Glomerular endothelial cell (primary cell): ENCODE results near the gene CAMK1D. TPM values are rescaled to one million over a fixed set of nuclear protein-coding genes. Genes with fewer than 3 reads are reported as not detected.
"Not testable (repeated sequence)": the region's sequence is repeated elsewhere in the genome, so short reads cannot be mapped to it uniquely, and the experiment has no call there.

Source experiments
- DNase-seq: peaks from one replicate; pipeline ENCODE4 v3.0.0-alpha.2; 2011; ENCODE audit warnings: low read depth, low spot score; ENCODE audit errors: extremely low read depth
- total RNA-seq: library from RNA; depleted of rRNA; stranded (reverse); fragments of >200 nt; gene quantifications from 2 replicates; pipeline ENCODE4 v1.2.3, GENCODE V29; 2015

The CAMK1D gene
- total RNA-seq, 1 donor from 2014 or later = 2.0 TPM

DNA sequence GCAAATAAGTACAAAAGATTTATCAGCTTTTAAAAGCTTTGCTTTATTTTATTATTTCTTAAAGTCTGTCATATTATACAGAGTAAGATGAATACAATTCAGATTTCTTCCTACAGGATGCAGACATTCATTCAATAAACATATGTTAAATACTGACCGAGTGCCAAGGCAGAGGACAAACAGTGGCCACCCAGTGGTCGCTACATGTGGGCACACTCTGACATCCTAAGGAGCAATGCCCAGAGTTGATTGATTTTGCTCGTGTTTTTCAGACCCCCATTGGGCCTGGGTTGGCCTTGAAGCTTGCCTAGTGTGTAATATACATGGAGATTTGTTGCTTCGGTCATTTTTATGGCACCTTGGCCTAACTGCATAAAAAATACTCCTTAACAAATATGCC, 451.0 kb downstream of the CAMK1D start:
- DNase-seq = no peak

DNA sequence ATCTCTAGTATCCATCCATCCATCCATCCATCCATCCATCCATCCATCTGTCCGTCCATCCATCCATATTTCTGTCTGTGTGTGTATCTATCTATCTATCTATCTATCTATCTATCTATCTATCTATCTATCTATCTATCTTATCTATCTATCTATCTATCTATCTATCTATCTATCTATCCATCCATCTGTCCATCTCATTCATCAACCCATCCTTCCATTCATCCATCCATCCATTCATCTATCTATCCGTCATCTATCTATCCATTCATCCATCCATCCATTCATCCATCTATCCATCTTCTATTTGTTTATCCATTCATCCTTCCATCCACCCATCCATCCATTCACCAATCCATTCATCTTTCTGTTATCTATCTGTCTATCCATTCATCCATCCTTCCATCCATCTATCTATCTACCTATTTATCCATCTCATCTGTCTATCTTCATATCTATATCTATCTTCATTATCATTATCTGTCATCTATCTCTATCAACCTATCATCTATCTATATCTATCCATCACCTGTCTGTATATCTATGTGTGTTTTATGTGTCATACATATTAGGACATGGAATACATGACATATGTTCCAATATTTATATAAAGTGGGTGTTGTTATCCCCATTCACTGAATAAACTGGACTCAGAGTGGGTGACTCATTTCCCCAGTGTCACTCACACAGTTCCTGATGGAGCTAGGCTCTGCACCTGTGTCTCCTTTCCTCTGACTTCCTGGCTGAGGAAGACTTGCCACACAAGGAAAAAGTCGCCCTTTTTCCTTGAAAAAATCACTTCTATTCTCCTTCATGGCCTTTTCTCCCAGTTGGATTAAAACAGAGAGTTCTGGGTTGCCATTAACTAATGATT, 452.1 kb downstream of the CAMK1D start:
- peak; percentile 3 for DNase-seq

DNA sequence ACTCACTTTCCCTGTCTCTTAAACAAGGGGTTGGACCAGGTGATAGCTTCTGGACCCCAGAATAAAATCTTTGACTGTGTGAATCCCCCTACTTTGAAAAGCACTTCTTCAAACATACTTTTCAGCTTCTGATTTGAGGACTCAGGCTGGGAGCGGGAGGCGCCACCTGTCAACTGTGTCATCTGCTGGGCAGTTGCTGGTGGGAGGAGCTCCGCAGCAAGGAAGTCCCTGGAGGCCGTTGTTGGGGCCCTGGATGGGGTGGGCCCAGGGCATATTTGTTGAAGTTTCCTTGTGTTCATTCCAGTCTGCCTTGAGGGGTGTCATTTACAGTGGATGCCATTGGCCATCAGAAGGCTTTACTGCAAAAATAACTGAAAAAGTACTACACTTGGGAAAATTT, 454.4 kb downstream of the CAMK1D start:
- no peak for DNase-seq

DNA sequence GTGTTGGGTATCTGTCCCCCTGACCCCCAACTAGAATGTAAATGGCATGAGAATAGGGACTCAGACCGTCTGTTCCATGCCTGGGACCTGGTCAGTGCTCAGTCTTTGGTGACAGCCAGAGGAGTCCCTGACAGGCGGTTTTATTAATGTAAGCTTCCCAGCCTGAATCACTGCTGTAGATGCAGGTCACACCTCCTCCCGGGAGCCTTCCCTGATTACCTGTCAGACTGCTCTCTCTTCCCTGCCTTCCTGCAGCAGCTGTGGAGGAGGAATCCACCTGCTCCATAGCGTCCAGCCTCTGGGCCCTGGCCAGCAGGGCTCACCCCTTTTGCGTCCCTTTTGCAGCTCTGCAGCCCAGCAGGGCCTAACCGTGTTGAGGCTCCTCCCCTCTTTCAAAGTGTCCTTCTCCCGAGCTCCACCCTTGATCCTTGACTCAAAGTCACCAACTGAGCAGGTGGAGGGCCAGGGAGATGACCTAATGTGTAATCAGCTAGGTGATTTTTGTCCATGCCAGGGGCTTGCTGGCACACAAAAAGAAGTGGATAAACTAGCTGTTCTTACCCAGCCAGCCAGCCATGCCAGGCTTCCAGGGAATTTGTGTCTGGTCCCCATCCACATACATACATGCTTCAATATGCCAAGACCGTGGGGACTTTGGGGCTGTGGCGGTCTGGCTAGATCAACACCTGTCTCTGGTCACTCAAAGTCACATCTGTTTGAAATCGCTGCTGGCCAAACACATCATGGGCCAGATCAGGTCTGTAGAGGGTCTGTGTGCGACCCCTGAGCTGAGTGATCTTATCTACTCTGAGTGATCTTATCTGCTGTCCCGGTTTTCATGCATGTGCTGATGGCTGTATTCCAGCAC, 457.1 kb downstream of the CAMK1D start:
- no peak for DNase-seq

DNA sequence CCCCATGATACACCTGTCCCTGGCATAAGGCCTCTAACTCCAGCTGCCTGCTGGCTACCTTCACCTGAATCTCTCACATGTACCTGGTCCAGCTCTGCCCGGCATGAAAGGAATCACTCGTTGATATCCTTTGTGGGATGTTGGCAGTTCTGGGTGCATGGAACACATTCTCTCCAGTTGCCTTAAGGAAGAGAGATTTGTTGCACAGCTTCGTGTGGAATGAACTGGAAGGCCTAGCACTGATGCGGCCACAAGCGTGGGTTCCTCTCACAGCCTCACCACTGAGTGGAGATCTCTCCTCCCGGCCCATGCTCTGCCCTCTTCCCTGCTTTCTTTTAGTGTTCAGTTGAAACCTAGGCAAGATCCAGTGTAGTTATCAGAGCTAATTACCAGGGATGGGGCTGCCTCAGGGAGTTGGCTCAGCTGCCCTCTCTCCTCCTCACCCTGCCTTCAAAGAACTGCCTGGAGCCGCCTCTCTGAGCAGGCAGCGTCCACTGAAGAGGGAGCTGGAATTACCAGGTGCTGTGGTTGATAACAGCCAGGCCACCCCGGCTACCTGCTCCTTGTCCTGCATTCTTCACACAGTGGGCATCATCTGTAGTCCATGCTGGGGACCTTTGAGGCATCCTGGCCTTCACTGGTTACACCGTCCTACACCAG, 457.9 kb downstream of the CAMK1D start:
- DNase-seq = no peak

DNA sequence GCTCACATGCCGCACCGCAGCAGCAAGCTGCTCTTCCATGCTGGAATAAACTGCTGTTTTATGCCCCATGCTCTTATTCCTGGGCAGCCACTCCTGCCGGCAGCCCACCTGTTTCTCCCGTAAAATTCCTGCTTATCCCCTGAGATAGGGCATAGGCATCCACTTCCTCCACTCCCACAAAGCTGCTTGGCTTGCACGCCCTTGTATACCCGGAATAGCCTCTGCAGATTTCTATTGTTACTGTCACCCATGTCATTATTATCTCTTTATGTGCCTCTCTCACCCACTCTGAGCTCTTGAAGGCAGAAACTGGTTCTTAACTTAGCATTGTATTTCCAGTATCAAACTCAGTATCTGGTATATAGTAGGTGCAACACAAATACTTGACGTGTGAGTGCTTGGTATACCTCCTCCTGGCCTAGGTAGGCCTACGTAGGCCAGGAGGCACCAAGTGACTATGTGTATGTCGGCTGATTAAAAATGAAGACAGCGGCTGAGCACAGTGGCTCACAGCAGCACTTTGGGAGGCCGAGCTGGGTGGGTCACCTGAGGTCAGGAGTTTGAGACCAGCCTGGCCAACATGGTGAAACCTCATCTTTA, 458.8 kb downstream of the CAMK1D start:
- no peak for DNase-seq

DNA sequence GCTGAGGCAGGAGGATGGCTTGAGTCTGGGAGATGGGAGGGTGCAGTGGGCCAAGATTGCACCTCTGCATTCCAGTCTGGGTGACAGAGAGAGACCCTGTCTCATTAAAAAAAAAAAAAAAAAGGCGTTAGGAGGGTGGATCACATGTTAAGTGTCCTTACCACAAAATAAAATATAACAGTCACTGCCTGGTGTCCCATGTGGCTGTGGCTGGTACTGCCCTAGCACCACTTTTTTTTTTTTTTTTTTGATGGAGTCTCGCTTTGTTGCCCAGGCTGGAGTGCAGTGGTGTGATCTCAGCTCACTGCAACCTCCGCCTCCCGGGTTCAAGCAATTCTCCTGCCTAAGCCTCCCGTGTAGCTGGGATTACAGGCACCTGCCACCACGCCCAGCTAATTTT, 460.7 kb downstream of the CAMK1D start:
- not testable (repeated sequence) for DNase-seq

DNA sequence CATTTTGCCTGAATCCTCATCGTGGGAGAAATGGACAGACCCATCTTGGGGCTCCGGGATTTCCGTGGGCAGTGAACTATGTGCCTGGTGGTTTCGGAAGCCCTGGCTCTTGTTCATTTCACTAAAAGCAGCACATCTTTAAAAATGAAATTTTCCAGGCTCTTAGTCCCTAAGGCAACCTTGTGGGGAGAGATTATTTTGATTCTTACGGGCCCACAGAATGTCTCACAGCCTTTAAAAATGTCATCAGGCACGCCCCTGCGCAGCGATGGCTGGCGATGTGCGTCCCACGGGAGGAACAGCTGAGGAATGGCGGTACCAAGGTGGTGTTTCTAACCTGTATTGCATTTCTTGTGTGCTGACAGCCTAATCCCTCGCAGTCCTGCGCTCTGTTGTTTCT, 462.5 kb downstream of the CAMK1D start:
- DNase-seq = no peak

DNA sequence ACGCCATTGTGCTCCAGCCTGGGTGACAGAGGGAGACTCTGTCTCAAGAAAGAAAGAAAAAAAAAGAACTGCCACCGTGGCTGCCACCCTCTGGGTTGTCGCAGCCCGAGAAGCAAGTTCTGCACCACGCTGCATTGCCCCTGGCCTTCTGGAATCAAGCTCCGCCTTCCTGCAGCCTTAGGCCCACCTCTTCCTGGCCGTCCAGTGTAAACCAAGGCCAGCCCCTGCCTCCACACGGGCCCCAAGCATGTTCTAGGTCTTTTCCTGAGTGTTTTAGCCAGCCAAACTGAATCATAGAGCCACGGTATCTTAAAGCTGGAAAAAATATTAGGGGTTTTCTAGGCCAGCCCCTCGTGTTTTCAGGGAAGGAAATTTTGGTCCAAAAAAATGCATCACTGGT, 463.2 kb downstream of the CAMK1D start:
- DNase-seq = no peak

DNA sequence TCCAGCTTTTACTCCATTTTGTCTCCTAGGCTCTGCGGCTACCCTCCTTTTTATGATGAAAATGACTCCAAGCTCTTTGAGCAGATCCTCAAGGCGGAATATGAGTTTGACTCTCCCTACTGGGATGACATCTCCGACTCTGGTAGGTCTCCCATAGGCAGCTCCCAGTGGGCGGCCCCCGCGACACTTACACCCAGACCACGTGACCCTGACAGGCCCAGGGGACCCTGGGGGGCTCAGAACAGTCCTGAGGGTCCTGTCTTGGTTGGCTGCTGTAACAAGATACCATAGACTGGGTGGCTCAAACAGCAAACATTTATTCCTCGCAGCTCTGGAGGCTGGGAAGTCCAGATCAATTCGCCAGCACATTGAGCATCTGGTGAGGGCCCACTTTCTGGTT, 464.8 kb downstream of the CAMK1D start:
- no peak for DNase-seq

DNA sequence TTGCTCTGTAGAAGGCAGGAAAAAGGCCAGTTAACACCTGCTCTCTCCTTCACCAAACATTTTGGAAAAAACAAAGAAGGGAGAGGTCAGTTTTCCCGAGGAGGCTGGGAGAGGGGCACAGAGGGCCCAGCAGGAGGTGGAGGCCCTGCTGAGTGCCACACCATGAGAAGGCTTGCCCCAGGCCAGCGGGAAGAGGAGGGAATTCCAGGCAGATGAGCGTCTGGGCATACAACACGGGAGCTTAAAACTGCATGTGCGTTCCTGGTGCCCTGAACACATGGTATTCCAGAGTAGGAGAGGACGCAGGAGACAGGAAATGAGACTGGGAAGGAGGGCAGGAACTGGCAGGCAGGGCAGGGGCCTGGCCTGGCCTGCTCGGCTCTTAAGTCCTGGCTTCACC, 469.7 kb downstream of the CAMK1D start:
- DNase-seq = no peak

DNA sequence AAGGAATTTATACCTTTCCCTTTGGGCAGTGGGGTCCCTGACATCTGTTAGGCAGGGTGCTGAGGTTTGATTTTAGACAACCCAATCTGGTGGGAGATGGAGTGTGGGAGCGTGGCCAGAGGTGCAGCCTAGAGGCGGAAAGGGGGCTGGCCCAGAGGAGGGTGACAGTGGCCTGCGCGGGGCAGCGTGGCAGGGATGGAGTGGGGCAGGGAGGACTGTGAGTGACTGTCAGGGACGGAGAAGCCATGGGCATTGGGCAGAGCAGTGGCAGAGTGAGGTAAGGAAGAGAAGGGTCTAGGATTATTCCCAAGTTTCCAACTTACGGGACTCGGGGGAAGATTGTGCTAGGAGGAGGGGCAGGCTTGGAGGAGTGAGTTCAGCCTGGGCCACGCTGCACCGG, 470.3 kb downstream of the CAMK1D start:
- no peak for DNase-seq

DNA sequence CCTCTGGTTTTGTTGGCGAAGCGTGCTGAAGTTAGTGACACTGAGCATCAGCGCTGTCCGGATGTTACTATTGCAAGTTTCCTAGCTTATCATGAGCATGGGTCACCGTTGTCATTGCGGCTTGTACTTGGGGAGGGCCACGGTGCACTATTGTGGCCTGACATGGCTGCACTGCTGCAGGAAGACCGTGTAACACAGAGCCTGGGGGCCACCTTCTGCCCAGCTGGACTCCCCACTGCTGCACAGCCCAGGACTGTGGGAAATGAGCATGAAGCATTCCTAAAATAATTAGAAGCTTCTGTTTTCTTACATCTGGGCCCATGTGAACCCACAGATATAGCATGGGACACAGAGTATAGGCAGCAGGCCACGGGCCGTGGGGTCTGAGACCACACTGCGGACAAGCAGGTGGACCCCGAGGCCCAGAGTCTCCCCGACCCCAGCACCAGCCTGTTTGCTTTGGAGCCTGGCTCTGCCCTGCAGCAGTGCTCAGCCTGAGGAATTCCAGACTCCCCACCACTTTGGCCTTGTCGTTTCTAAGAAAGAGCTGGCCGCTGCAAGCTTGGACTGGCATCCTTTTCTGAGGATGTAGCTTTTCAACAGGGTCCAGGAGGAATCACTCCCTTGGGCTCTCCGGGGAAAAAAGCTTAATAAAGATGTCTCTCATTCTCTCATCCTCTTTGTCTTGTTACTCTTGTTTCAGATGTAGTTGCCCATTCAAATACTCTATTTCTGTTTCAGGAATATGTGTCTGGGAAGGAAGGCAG, 473.0 kb downstream of the CAMK1D start:
- no peak for DNase-seq

DNA sequence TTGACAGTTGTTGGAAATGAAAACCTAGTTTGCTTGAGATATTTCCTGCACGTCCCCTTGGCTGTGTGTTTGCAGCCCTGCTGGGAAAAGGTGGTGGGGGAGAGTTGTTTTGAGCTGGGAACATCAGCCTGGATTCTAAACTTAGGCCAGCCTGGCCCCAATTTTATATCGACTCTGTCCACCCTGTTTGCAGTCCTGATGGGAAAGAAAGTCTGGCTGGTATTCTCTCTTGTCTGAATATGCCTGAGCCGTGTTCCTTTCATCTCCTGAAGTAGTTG, 473.5 kb downstream of the CAMK1D start:
- DNase-seq = no peak

DNA sequence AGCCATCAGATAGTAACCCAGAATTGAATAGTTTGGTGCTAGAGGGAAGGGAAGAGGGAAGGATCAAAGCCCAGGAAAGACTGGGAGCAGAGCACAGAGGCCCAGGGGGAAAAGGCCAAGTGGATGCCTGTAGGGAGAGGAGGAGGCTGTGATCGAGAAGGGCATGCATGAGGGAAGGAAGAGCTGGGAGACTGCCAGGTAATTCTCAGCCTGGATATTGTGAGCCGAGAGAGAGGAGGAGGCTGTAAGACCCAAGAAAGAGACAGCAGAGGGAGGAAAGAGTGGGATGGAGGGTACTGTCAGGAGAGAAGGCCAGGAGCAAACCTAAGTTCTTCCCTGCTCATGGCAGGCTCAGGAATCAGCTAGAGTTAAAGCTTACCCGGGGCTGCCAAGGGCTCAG, 474.0 kb downstream of the CAMK1D start:
- no peak for DNase-seq

DNA sequence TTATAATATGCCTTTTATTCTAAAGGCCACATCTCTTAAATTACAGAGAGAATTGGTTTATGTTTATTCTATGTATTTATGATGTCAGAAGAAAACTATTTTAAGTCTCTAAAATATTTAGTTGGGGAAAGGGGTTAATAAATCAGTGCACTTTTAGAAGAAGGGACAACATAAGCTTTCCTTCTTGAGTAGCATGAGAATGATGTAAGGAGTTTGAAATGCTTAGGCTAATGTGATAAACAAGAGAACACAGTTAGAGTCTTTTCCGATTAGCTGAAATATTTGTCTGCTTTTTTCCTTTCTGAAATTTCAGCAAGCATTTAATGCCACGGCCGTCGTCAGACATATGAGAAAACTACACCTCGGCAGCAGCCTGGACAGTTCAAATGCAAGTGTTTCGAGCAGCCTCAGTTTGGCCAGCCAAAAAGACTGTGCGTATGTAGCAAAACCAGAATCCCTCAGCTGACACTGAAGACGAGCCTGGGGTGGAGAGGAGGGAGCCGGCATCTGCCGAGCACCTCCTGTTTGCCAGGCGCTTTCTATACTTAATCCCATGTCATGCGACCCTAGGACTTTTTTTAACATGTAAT, 476.0 kb downstream of the CAMK1D start:
- DNase-seq = no peak

DNA sequence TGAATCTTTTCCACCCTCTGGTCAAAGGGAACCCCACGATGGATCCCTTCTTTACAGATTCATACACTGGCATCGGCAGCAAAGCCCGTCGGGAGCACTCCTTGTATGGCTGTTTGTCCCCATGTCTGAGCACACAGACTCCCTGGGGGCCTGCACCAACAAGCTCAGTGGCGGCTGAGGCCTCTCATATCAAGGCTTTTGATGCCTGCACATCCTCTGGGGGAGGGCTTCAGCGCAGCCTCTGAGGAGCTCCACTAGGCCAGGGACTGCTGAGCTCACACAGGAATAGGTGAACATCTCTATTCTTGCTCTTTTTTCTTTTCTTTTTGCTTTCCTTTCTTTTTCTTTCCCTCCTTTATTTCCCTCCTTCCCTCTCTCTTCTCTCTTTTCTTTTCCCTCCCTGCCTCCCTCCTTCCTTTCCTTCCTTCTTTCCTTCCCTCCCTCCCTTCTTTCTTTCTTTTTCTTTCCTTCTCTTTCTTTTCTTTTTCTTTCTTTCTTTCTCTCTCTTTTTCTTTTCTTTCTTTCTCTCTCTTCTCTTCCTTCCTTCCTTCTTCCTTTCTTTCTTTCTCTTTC, 477.5 kb downstream of the CAMK1D start:
- DNase-seq = no peak

DNA sequence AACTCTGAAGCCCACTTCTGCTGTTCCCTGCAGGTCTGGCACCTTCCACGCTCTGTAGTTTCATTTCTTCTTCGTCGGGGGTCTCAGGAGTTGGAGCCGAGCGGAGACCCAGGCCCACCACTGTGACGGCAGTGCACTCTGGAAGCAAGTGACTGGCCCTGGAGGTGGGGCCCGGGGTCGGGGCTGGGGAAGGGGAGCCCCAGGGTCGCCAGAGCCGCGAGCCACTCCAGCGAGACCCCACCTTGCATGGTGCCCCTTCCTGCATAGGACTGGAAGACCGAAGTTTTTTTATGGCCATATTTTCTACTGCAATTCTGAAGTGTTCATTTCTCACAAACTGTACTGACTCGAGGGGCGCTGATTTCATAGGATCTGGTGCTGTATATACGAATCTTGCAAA, 479.4 kb downstream of the CAMK1D start:
- DNase-seq = no peak

DNA sequence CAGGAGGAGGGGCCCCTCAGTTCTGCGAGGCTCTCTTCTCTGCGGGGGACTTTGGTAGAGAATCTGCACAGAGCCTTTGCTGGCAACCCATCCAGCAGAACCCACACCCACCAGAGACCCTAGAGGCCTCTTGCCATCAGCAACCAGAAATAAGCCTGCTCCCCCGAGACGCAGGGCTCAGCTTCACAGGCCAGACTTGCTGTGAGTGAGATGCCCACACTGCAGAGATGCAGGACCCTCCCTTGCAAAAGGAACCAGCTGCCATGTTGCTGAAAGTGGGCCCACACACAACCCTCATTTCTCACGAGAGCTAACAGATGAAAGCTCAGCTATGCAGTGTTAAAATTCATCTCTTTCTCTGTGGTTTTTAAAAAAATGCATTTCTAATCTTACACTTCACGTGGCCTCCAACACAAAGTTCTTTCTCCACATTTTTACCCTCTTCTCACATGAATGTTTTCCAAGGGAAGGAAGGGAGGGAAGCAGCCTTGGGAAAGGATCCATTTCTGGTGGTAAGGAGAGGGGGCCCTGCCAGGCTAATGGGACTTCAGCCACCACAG, 480.6 kb downstream of the CAMK1D start:
- DNase-seq = no peak
